ENCODE data around the gene USP30.

The USP30 gene

DNA sequence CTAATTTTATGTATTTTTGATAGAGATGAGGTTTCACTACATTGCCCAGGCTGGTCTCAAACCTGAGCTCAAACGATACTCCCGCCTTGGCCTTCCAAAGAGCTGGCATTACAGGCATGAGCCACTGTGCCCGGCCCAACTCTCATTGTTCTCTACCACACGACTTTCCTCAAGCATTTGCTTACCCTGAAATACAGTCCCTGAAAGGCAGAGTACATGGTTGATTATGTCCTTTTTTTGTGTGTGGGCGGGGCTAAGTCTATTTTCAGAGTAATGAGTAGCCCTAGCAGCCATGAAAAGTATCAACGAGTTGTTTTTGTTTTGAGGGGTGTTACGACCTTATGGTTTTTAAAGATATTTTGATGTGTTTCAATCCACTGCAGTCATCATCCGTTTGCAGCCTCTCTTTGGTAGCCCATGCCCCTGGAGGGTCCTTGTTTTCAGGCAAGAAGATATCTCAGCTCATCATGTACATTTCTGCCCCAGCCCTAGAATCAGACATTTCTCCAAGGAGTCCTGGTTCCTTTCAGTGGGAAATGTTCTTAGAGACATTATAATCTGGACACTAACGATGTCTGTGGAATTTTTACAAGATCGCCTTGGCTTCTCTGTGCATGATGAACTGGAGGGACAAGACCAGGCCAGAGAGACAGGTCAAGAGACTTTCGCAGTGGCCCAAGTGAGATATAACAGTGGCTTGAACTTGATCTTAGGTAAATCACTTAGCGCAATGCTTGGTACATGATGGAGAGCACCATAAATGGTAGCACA lies 72.7 kb downstream of the USP30 start:
- Histone ChIP-seq H3K9me2 (ENCODE audit: low read depth, low read length) (no peaks in the 10 kb centered on the region), H3K4me2 (ENCODE audit: low read length) (no peak overlapping the region), H3K4me1 (ENCODE audit: insufficient read depth, low read length, severe bottlenecking) (no peaks in the 10 kb centered on the region), H3F3A (ENCODE audit: insufficient read depth, low read length) (no peaks in the 10 kb centered on the region), H2AFZ (ENCODE audit: low read length) (no peak overlapping the region), H3K9me3 (ENCODE audit: low read length) (no peaks in the 10 kb centered on the region), H3K4me3 (ENCODE audit: low read depth, low read length, poor library complexity, severe bottlenecking) (no peak overlapping the region), H3K27ac (ENCODE audit: low read depth, low read length, poor library complexity, severe bottlenecking) (no peak overlapping the region), H3K36me3 (ENCODE audit: insufficient read depth, low read length) (no peaks in the 10 kb centered on the region), H3K9ac (ENCODE audit: low read length) (no peak overlapping the region), H3K27me3 (ENCODE audit: insufficient read depth, low read length) (no peaks in the 10 kb centered on the region), H3K79me2 (ENCODE audit: insufficient read depth, low read length) (no peaks in the 10 kb centered on the region), H4K20me1 (ENCODE audit: insufficient read depth, low read length) (no peaks in the 10 kb centered on the region)
- TF ChIP-seq, protein P1, sequence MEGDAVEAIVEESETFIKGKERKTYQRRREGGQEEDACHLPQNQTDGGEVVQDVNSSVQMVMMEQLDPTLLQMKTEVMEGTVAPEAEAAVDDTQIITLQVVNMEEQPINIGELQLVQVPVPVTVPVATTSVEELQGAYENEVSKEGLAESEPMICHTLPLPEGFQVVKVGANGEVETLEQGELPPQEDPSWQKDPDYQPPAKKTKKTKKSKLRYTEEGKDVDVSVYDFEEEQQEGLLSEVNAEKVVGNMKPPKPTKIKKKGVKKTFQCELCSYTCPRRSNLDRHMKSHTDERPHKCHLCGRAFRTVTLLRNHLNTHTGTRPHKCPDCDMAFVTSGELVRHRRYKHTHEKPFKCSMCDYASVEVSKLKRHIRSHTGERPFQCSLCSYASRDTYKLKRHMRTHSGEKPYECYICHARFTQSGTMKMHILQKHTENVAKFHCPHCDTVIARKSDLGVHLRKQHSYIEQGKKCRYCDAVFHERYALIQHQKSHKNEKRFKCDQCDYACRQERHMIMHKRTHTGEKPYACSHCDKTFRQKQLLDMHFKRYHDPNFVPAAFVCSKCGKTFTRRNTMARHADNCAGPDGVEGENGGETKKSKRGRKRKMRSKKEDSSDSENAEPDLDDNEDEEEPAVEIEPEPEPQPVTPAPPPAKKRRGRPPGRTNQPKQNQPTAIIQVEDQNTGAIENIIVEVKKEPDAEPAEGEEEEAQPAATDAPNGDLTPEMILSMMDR (IDR thresholded peaks at IDR 0.05; ENCODE audit: low read length), result no peak
- no peak for TF ChIP-seq EZH2 (IDR thresholded peaks at IDR 0.05; ENCODE audit: borderline replicate concordance, low read length)

- Histone ChIP-seq H3K4me3 (ENCODE audit: low read depth, low read length, poor library complexity, severe bottlenecking) (no peak overlapping the region), H3F3A (ENCODE audit: insufficient read depth, low read length) (no peaks in the 10 kb centered on the region), H3K27ac (ENCODE audit: low read depth, low read length, poor library complexity, severe bottlenecking) (no peak overlapping the region), H3K9me2 (ENCODE audit: low read depth, low read length) (no peaks in the 10 kb centered on the region), H3K4me1 (ENCODE audit: insufficient read depth, low read length, severe bottlenecking) (no peaks in the 10 kb centered on the region), H2AFZ (ENCODE audit: low read length) (no peak overlapping the region), H3K4me2 (ENCODE audit: low read length) (no peak overlapping the region), H3K9ac (ENCODE audit: low read length) (no peak overlapping the region), H4K20me1 (ENCODE audit: insufficient read depth, low read length) (no peaks in the 10 kb centered on the region), H3K79me2 (ENCODE audit: insufficient read depth, low read length) (no peaks in the 10 kb centered on the region), H3K27me3 (ENCODE audit: insufficient read depth, low read length) (no peaks in the 10 kb centered on the region), H3K36me3 (ENCODE audit: insufficient read depth, low read length) (no peaks in the 10 kb centered on the region), H3K9me3 (ENCODE audit: low read length) (no peaks in the 10 kb centered on the region)
- no peak for TF ChIP-seq EZH2 (IDR thresholded peaks at IDR 0.05; ENCODE audit: borderline replicate concordance, low read length)
- TF ChIP-seq, protein P1 (IDR thresholded peaks at IDR 0.05; ENCODE audit: low read length), result no peak
Observed at GRCh38 chr12:109125791-109126190, 73.4 kb downstream of the USP30 start.

GRCh38 chr12:109126784-109127183 lies 74.4 kb downstream of the USP30 start:
- no peak for TF ChIP-seq EZH2 (IDR thresholded peaks at IDR 0.05; ENCODE audit: borderline replicate concordance, low read length)
- TF ChIP-seq, protein P1 (IDR thresholded peaks at IDR 0.05; ENCODE audit: low read length), result no peak
- peaks cover 5% of the 10 kb centered on the region for H3K4me1 ChIP-seq (ENCODE audit: insufficient read depth, low read length, severe bottlenecking)
- no peak overlapping the region for H3K9ac ChIP-seq (ENCODE audit: low read length)
- no peak overlapping the region for H3K4me3 ChIP-seq (ENCODE audit: low read depth, low read length, poor library complexity, severe bottlenecking)
- H3K4me2 ChIP-seq (ENCODE audit: low read length), result no peak overlapping the region
- no peak overlapping the region for H3K27ac ChIP-seq (ENCODE audit: low read depth, low read length, poor library complexity, severe bottlenecking)
- H3K27me3 ChIP-seq (ENCODE audit: insufficient read depth, low read length), result no peaks in the 10 kb centered on the region
- H3K79me2 ChIP-seq (ENCODE audit: insufficient read depth, low read length), result no peaks in the 10 kb centered on the region
- no peaks in the 10 kb centered on the region for H3K9me3 ChIP-seq (ENCODE audit: low read length)
- no peaks in the 10 kb centered on the region for H3F3A ChIP-seq (ENCODE audit: insufficient read depth, low read length)
- H3K36me3 ChIP-seq (ENCODE audit: insufficient read depth, low read length), result no peaks in the 10 kb centered on the region
- no peaks in the 10 kb centered on the region for H4K20me1 ChIP-seq (ENCODE audit: insufficient read depth, low read length)
- no peak overlapping the region for H2AFZ ChIP-seq (ENCODE audit: low read length)
- no peaks in the 10 kb centered on the region for H3K9me2 ChIP-seq (ENCODE audit: low read depth, low read length)
